PFSK-1 (cell line): Measurements from ENCODE around the gene GPAT3.

Experiments used
- POLR2AphosphoS5 ChIP-seq: IDR thresholded peaks from 2 replicates; pipeline ENCODE4 v1.6.1; 2012; ENCODE audit warnings: low read depth, mild to moderate bottlenecking, control low read depth, low read length, moderate library complexity
- REST ChIP-seq, 2 experiments: IDR thresholded peaks; 2 replicates each; pipeline versions ENCODE4 v1.6.1 to v1.8.0; 2011 to 2012; ENCODE audit warnings: low read depth in 2 of 2, low read length in 2 of 2, control low read depth in 1 of 2, inconsistent platforms in 1 of 2, mild to moderate bottlenecking in 1 of 2, moderate library complexity in 1 of 2; ENCODE audit not compliant: insufficient read depth in 1 of 2
- SIN3A ChIP-seq: IDR thresholded peaks from 2 replicates; pipeline ENCODE4 v1.6.1; 2012; ENCODE audit warnings: mild to moderate bottlenecking, low read length, moderate library complexity, borderline replicate concordance; ENCODE audit not compliant: insufficient read depth
- TAF1 ChIP-seq: IDR thresholded peaks from 2 replicates; pipeline ENCODE4 v1.6.1; 2012; ENCODE audit warnings: low read length, control low read depth, borderline replicate concordance; ENCODE audit not compliant: insufficient read depth

GRCh38 chr4:83591730-83592129 lies 55.8 kb downstream of the GPAT3 start:
- TF ChIP-seq SIN3A (no peak), REST (IDR thresholded peaks at IDR 0.05; ENCODE audit: insufficient read depth in 1 of 2, low read depth in 2 of 2, low read length in 2 of 2) (no peak), TAF1 (no peak), POLR2AphosphoS5 (no peak)
